MM.1S (cell line): Measurements from ENCODE around the gene NME4.
"Not testable (repeated sequence)": the region's sequence is repeated elsewhere in the genome, so short reads cannot be mapped to it uniquely, and the experiment has no call there.

Experiments used
- DNase-seq: peaks from one replicate; pipeline ENCODE4 v3.0.0-alpha.2; 2015
- H2AFZ ChIP-seq: fragments of 300-600 bp; sonication (generic); 2 replicates; pipeline ENCODE4 v1.6.0; 2016; ENCODE audit warnings: antibody characterized with exemption, low read length
- H3F3A ChIP-seq: fragments of 300-600 bp; sonication (generic); 2 replicates; pipeline ENCODE4 v1.6.1; 2016; ENCODE audit warnings: mild to moderate bottlenecking, antibody characterized with exemption, low read length, moderate library complexity, mixed read lengths; ENCODE audit not compliant: insufficient read depth
- H3K27ac ChIP-seq: fragments of 300-600 bp; sonication (generic); 2 replicates; pipeline ENCODE4 v1.5.1; 2016; ENCODE audit warnings: mild to moderate bottlenecking, low read length
- H3K27me3 ChIP-seq: fragments of 300-600 bp; sonication (generic); replicated peaks from 2 replicates; pipeline ENCODE4 v1.6.0; 2016; ENCODE audit warnings: low read length; ENCODE audit not compliant: insufficient read depth
- H3K36me3 ChIP-seq: fragments of 300-600 bp; sonication (generic); replicated peaks from 2 replicates; pipeline ENCODE4 v1.6.1; 2016; ENCODE audit warnings: mild to moderate bottlenecking, low read length, mixed read lengths; ENCODE audit not compliant: insufficient read depth
- H3K4me1 ChIP-seq: fragments of 300-600 bp; sonication (generic); 2 replicates; pipeline ENCODE4 v1.6.1; 2016; ENCODE audit warnings: low read length, mixed read lengths
- H3K4me2 ChIP-seq: fragments of 300-600 bp; sonication (generic); 2 replicates; pipeline ENCODE4 v1.6.0; 2016; ENCODE audit warnings: low read depth, low read length
- H3K4me3 ChIP-seq: fragments of 300-600 bp; sonication (generic); 2 replicates; pipeline ENCODE4 v1.5.1; 2016; ENCODE audit warnings: low read length, mixed read lengths
- H3K79me2 ChIP-seq: fragments of 300-600 bp; sonication (generic); 2 replicates; pipeline ENCODE4 v1.6.1; 2016; ENCODE audit warnings: mixed run types, low read length, mixed read lengths
- H3K9ac ChIP-seq: fragments of 300-600 bp; sonication (generic); 2 replicates; pipeline ENCODE4 v1.6.1; 2016; ENCODE audit warnings: low read length, mixed read lengths
- H3K9me2 ChIP-seq: fragments of 300-600 bp; sonication (generic); replicated peaks from 2 replicates; pipeline ENCODE4 v1.6.1; 2016; ENCODE audit warnings: mild to moderate bottlenecking, low read length, mixed read lengths; ENCODE audit not compliant: insufficient read depth
- H3K9me3 ChIP-seq: fragments of 300-600 bp; sonication (generic); replicated peaks from 2 replicates; pipeline ENCODE4 v1.6.1; 2016; ENCODE audit warnings: mild to moderate bottlenecking, low read length, mixed read lengths; ENCODE audit not compliant: insufficient read depth
- H4K20me1 ChIP-seq: fragments of 300-600 bp; sonication (generic); 2 replicates; pipeline ENCODE4 v1.6.1; 2016; ENCODE audit warnings: mild to moderate bottlenecking, low read length, moderate library complexity, mixed read lengths; ENCODE audit not compliant: insufficient read depth
- CTCF ChIP-seq: fragments of 300-600 bp; sonication (generic); IDR thresholded peaks from 2 replicates; pipeline ENCODE4 v1.5.1; 2016; ENCODE audit warnings: antibody characterized with exemption, low read length, mixed read lengths
- EZH2 ChIP-seq: fragments of 300-600 bp; sonication (generic); optimal IDR thresholded peaks from 2 replicates; pipeline ENCODE3; 2017; ENCODE audit warnings: low read depth, mild to moderate bottlenecking, antibody characterized with exemption, low read length, mixed read lengths
- EZH2phosphoT487 ChIP-seq: fragments of 300-600 bp; sonication (generic); IDR thresholded peaks from 2 replicates; pipeline ENCODE4 v1.6.1; 2018; ENCODE audit warnings: antibody characterized with exemption, low read length

The NME4 gene

GRCh38 chr16:414395-415169, 17.6 kb downstream of the NME4 start:
- Histone ChIP-seq H3K4me1 (no peaks in the 10 kb centered on the region), H3K27me3 (no peaks in the 10 kb centered on the region), H3K9ac (no peak overlapping the region), H3K9me3 (no peaks in the 10 kb centered on the region), H2AFZ (no peak overlapping the region), H3K79me2 (no peaks in the 10 kb centered on the region), H3K27ac (no peak overlapping the region), H3K4me2 (no peak overlapping the region), H3K9me2 (no peaks in the 10 kb centered on the region), H4K20me1 (no peaks in the 10 kb centered on the region), H3K36me3 (no peaks in the 10 kb centered on the region), H3F3A (no peaks in the 10 kb centered on the region), H3K4me3 (no peak overlapping the region)
- no peak for DNase-seq
- TF ChIP-seq EZH2phosphoT487 (no peak), CTCF (no peak), EZH2 (no peak)

- H3K9ac ChIP-seq, H3K36me3 ChIP-seq, H3F3A ChIP-seq, DNase-seq, H3K79me2 ChIP-seq, H3K27me3 ChIP-seq, H3K9me2 ChIP-seq, H3K9me3 ChIP-seq, H3K4me3 ChIP-seq, H3K4me2 ChIP-seq, H2AFZ ChIP-seq, H3K4me1 ChIP-seq, H4K20me1 ChIP-seq, H3K27ac ChIP-seq: not testable (repeated sequence)
Measured at GRCh38 chr16:415170-415498, 18.1 kb downstream of the NME4 start.

GRCh38 chr16:422179-422578, 25.2 kb downstream of the NME4 start:
- not testable (repeated sequence) for H4K20me1 ChIP-seq, H2AFZ ChIP-seq, H3K9me3 ChIP-seq, H3K9ac ChIP-seq, H3K4me1 ChIP-seq, H3K9me2 ChIP-seq, H3K36me3 ChIP-seq, H3K4me3 ChIP-seq, H3F3A ChIP-seq, DNase-seq, H3K4me2 ChIP-seq, H3K27ac ChIP-seq
- peaks cover 15% of the 10 kb centered on the region; the same call in 1 of the 2 replicates for H3K27me3 ChIP-seq
- peaks cover 10% of the 10 kb centered on the region for H3K79me2 ChIP-seq

DNA sequence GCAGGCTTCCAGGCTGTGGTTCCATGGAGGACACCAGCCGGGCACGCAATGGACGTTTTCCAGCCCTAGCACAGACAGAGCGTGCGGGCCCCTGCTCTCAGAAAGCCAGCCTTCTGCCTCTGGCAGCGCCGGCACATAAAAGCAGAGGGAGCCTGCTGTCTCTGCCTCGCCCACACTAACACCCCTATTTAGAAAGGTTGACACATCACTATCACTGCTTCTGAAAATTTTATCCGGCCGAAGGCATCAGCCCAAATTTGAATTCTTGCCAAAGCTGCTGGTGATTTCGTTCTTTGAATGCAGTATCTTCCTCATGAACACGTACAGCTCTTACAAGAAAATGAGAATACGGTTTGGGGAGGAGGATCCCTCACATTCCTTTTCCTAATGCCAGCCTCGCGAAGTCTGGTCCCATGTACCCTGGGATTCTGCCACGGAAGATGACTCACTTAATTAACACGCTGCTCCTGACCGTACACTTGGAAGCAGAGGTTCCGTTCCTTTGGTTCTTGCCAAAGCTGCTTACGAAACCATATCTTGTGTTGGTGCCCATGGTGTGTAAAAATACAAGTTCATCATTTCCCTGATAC, 27.1 kb downstream of the NME4 start:
- Histone ChIP-seq H4K20me1 (no peaks in the 10 kb centered on the region), H3K27me3 (peaks cover 15% of the 10 kb centered on the region; the same call in 1 of the 2 replicates), H3K4me1 (peaks cover 12% of the 10 kb centered on the region), H3K4me2 (no peak overlapping the region), H3K9ac (no peak overlapping the region), H3K9me2 (no peaks in the 10 kb centered on the region), H3K27ac (no peak overlapping the region), H3K36me3 (no peaks in the 10 kb centered on the region), H3K9me3 (no peaks in the 10 kb centered on the region), H3F3A (no peaks in the 10 kb centered on the region), H2AFZ (no peak overlapping the region), H3K4me3 (no peak overlapping the region), H3K79me2 (peaks cover 27% of the 10 kb centered on the region)
- no peak for TF ChIP-seq EZH2
- no peak for TF ChIP-seq EZH2phosphoT487
- TF ChIP-seq CTCF, result no peak
- DNase-seq, result no peak
